Neural progenitor cell (in vitro differentiated cells): ENCODE measurements around the gene MRGPRX3.

Experiments used
- CTCF ChIP-seq: fragments of 200-600 bp; sonication (generic); IDR thresholded peaks from 2 replicates; pipeline ENCODE4 v1.5.1; 2017; ENCODE audit warnings: antibody characterized with exemption, mild to moderate bottlenecking
- EZH2 ChIP-seq: fragments of 200-600 bp; sonication (generic); IDR thresholded peaks from 2 replicates; pipeline ENCODE4 v1.6.1; 2017; ENCODE audit warnings: antibody characterized with exemption, mild to moderate bottlenecking, moderate library complexity
- EZH2phosphoT487 ChIP-seq: fragments of 200-600 bp; sonication (generic); IDR thresholded peaks from 2 replicates; pipeline ENCODE4 v1.6.1; 2017; ENCODE audit warnings: antibody characterized with exemption

DNA sequence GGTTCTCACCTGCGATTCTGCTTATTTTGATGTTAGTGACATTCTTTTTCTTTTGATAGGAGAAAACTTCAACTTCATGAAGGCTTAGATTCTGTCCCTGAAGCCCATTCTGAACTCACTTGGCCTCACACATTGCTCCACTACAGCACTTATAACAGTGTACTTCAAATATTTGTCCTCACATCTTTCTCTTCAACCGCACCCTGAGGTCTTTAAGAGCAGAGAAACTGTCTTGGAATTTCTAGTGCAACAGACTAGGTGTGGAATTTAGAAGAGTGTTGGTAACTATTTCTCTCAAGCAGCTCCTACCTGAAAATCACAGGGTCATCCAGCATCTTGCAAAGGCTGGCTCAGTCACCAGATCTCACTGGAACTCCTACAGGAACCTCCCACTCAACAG lies 7.8 kb downstream of the MRGPRX3 start:
- no peak for TF ChIP-seq CTCF
- no peak for TF ChIP-seq EZH2
- no peak for TF ChIP-seq EZH2phosphoT487
